ENCODE data around the gene KRT5. TPM values are rescaled to one million over a fixed set of nuclear protein-coding genes. Genes with fewer than 3 reads are reported as not detected.

KRT5 gene
- not detected for polyA plus RNA-seq (2012; ENCODE audit: insufficient read depth, insufficient read length)

DNA sequence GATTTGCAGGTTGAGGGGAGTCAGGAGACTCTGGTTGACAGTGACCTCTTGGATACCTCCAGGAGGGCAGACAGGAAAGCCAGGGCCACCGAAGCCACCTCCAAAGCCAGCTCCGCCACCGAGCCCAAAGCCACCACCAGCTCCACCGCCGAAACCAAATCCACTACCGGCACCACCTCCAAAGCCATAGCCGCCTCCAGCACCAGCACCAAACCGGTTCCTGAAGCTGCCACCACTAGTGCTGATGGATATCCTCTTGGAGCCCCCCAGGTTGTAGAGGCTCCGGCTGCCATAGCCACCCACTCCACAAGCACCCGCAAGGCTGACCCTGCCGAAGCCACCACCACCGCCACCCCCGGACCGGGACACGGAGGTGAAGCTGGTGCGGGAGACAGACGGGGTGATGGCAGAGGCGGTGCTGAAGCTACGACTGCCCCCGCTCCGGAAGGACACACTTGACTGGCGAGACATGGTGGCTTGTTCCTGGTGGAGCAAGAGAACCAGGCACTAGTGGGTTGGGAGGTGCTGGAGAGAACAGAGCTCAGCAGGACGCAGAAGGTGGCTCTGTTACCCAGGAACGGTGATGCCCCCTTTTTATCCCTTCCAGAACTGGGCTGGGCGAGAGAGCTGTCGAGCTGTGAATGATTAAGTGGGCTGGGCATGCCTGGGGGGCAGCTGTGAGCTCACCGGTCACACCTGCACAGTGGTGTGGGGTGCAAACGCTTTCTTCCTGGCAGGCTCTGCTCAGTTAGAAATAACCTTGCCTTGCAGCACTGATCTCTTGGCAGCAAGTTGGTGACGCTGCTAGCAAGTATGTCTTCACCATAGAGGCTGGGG is at the start of gene KRT5:
TSS of gene KRT5 (minus strand) at position 569 of the 837 bp plus-strand sequence. CDS start at position 471, 98 bp downstream.
- H3K4me3 ChIP-seq (ENCODE audit: low read length), result no peak within 1 kb of the TSS
- no peak for DNase-seq (ENCODE audit: low read depth, low spot score)

DNA sequence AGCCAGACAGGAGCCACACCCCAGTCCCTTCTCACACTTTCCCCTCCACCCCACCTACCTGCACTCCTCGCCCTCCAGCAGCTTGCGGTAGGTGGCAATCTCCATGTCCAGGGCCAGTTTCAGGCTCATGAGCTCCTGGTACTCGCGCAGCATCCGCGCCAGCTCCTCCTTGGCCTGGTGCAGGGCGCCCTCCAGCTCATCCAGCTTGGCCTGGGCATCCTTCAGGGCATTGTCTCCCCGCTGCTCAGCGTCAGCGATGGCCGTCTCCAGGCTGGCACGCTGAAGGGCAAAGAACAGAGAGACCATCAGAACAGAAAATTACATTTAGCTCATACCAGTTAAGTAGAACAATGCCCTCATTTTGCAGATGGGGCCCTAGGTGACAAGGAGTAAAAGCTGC is 47.9 kb upstream of the KRT5 start:
- DNase-seq (ENCODE audit: low read depth, low spot score), result no peak
- H3K4me3 ChIP-seq (ENCODE audit: low read length), result no peak overlapping the region

DNA sequence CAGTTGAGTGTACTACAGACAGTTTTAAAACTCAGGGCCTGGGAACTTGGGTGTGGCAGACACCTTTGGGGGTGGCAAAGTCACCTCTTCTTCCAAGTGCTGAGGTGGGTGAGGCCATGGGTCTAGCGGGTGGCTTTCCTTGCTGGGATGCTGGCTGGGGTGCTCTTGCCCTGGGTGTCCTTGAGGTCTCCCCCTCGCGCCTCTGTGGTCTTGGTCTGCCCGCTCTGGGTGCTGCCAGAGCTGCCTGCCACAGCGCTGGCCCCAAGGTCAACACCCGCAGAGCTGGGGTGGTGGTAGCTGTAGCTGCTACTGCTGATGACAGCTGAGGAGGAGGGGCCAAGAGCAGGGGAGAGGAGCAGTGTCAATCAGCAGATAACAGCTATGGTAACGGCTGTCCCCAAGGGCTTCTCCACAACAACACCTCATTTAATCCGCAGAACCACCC is 46.7 kb upstream of the KRT5 start:
- no peak for DNase-seq (ENCODE audit: low read depth, low spot score)
- H3K4me3 ChIP-seq (ENCODE audit: low read length), result no peak overlapping the region

DNA sequence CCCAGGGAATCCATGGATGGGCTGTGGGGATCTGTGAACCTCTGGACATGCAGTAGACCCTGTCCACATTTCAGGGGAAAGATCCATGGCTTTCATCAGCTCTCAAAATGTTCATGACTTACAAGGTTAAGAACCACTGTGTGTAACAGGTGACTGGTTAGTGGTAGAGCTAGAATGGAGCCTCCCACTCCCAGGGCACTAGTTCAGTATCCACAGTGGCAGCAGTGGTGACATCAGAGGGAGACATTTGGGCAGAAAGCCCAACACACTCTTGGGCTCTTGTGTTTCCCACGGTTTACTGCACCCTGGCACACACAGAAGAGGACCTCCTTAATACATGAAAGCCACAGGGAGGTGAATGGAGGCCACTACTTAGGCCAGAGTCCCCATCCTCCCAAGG is 44.4 kb upstream of the KRT5 start:
- DNase-seq (ENCODE audit: low read depth, low spot score), result no peak
- no peak overlapping the region for H3K4me3 ChIP-seq (ENCODE audit: low read length)

DNA sequence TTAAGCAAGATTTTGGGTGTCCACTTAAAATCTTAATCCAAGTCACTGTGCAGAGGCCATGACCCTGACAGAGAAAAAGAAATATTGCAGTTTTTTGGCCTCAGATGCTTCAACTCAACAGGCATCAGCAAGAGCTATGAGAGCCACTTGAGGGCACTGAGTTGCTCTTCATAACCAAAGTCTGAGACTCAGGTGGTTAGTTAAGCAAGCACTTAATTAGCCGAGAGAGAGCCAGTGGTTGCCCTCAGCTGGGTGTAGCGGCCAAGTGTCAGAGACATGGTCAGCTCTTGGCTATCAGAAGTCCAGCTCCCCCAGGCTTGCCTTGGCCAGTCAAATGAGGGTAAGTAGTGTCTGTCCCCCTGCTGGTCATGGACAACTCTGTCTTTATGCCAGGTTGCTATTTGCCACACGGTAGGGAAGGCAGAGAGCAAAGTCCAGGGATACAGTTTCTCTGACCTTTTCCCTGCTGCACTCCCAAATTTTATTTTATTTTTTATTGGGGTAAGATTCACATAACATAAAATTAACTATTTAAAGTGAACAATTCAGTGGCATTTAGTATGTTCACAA is 41.8 kb upstream of the KRT5 start:
- H3K4me3 ChIP-seq (ENCODE audit: low read length), result no peak overlapping the region

DNA sequence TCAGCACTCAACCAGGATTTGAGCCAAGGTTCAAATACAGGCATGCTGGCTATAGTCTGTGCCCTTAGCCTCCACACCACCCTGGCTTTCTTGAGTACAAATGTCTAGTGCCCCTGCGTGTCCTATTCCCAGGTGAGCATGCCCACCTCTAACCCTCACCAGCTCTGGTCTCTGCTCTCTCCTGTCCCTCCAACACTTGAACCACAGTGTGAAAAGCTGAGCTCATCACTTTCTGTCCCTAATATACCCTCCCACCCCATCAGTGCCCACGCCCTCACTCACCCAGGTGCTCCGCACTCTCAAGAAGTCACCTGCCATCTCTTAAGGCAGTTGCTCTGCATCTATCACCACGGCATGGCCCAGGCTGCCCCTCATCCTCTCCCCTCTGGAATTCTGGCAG is 39.8 kb upstream of the KRT5 start:
- DNase-seq (ENCODE audit: low read depth, low spot score), result no peak
- no peak overlapping the region for H3K4me3 ChIP-seq (ENCODE audit: low read length)

More for the DNA sequence above, 41.8 kb upstream of the KRT5 start:
- DNase-seq (ENCODE audit: low read depth, low spot score), result no peak

DNA sequence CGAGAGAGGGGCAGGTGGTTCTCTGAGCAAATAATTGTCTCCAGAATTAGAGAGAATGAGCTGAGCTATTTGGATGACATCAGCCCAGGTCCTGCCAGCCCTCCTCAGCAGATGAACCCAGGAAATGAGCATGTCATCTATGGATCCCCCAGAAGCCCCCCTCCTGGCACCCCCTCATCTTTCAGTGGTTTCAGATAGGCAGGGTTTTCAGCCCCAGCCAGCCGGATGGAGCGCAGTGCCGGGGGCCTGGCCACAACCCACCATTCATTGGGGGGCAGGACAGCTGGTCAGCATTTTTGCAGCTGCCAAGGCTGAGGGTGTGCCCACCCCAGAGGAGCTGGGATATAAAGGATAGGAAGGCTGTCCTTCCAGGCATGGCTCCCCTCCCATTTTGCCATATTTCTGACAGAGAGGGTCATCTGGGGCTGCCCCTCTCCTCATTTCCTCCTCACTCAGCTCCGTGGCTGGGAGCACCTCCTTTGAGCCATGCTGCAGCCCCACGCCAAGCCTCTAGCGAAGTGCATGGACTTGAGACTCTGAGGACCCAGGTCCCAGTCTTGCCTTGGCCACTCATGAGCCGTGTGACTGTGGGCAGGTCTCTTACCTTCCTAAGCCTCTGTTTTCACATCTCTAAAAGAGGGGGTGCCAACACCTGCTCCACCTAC is 38.7 kb upstream of the KRT5 start:
- DNase-seq (ENCODE audit: low read depth, low spot score), result no peak
- H3K4me3 ChIP-seq (ENCODE audit: low read length), result no peak overlapping the region

DNA sequence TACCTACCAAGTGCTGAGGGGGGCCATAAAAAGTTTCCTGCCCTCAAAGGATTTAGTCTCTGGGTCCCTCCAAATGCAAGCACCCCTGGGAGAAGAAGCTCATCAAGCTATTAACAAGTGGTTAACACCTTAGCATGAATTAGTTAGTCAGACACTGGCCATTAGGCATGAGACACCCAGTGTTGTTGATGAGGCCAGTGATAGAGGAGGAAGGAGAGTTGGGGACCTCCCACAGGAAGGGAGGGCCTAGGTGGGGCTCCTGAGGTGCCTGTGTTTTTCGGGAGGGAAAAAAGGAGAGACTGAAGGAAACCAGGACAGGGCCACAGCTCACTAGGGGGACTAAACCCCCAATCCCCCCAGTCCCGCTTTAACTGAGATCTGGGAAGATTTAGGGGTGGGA is 37.3 kb upstream of the KRT5 start:
- DNase-seq (ENCODE audit: low read depth, low spot score), result no peak
- H3K4me3 ChIP-seq (ENCODE audit: low read length), result no peak overlapping the region

DNA sequence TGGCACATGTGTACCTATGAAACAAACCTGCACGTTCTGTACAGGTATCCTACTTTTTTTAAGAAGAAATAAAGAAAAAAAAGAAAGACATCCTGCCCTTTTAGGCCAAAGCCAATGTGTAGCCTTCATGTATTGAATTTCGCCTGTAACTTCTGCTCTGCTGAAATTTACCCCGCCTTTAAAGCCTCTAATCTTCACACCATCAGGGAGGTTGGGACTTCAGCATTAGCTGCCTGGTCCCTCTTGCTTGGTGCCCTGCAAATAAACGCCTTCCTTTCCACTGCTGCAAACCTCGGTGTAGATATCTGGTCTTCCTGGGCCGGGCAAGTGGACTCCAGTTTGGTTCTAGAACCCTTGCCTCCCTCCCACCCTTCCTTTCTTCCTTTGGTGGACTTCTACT is 35.4 kb upstream of the KRT5 start:
- no peak for DNase-seq (ENCODE audit: low read depth, low spot score)
- no peak overlapping the region for H3K4me3 ChIP-seq (ENCODE audit: low read length)

DNA sequence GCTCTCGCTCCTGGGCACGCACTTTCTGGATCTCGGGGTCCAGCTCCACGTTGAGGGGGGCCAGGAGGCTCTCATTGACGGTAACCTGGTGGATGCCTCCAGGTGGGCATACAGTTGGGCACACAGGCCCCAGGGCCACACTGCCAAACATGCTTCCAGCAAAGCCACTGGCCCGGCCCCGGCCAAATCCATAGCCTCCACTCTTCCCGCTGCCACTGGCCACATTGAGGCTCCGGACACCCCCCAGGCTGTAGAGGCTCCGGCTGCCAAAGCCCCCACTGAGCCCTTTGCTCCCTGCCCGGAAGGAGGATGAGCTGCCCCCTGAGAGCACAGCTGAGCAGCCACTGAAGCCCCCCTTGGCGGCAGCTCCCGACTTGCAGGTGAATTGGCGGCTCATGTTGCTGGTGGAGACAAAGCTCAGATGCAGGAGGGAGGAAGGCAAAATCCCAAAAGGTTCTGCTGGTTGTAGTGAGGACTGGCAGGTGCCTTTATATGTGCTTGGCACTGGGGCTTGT is 32.5 kb upstream of the KRT5 start, which contains the start of gene KRT71:
TSS of gene KRT71 (minus strand) at position 465 of the 515 bp plus-strand sequence. CDS start at position 397, 68 bp downstream.
- H3K4me3 ChIP-seq (ENCODE audit: low read length), result no peak within 1 kb of the TSS
- DNase-seq (ENCODE audit: low read depth, low spot score), result no peak

DNA sequence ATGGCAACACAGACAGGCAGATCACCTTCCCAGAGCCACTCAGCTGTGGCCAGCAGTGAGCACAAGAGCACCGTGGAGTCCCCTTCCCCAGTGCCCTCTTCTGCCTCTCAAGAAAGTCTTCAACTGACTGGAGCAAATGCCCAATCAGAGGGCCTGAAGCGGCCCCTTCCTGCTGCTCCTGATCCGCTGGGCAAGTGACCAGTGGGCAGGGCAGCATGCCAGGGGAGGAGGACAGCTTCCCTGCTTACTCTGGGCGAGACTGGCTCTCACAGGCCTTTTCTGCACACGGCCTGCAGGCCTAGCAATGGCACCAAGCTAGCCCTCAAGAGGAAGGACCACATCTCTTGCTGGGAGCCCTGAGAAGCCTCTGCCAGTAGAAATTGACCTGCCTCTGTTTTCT is 31.9 kb upstream of the KRT5 start:
- no peak overlapping the region for H3K4me3 ChIP-seq (ENCODE audit: low read length)
- DNase-seq (ENCODE audit: low read depth, low spot score), result no peak

DNA sequence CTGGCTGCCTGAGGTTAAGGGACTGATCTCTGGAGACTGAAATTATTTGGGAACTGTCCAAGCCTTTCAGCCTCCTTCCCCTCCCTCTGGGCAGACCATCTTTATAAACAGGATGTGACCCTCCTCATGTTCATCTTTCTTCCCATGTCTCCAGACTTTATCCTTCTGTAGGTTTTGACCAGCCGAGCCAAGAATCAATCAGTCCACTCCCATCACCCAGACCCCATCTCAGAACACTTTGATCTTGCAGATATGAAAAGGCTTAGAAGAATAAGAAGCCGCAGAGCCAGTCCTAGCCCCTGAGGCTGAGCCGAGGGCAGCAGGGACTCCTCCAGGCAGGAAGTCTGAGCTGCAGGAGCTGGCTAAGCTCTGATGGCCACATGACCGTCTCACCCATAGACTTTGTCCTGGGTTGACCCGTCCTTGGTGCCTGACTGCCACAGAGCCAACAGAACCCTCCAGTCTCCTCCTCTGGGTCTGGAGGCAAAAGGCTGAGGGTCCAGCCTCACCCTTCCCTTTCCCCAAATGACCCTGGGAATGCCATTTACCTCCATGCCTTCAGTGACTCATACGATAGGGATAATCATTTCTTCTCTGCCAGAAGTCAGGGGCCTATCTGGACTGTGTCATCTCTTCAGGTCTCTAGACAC is 31.1 kb upstream of the KRT5 start:
- no peak overlapping the region for H3K4me3 ChIP-seq (ENCODE audit: low read length)
- no peak for DNase-seq (ENCODE audit: low read depth, low spot score)

DNA sequence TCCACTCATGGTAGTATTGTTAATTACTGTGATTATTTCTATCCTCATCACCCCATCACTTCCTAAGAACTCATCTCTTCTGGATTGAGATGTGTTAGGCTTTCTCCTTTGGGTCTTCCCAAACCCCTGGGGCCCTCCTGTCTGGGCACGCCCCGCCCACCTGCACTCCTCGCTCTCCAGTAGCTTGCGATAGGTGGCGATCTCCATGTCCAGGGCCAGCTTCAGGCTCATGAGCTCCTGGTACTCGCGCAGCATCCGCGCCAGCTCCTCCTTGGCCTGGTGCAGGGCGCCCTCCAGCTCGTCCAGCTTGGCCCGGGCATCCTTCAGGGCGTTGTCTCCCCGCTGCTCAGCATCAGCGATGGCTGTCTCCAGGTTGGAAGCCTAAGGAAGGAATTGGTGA is 25.9 kb upstream of the KRT5 start:
- H3K4me3 ChIP-seq (ENCODE audit: low read length), result no peak overlapping the region
- DNase-seq (ENCODE audit: low read depth, low spot score), result no peak

DNA sequence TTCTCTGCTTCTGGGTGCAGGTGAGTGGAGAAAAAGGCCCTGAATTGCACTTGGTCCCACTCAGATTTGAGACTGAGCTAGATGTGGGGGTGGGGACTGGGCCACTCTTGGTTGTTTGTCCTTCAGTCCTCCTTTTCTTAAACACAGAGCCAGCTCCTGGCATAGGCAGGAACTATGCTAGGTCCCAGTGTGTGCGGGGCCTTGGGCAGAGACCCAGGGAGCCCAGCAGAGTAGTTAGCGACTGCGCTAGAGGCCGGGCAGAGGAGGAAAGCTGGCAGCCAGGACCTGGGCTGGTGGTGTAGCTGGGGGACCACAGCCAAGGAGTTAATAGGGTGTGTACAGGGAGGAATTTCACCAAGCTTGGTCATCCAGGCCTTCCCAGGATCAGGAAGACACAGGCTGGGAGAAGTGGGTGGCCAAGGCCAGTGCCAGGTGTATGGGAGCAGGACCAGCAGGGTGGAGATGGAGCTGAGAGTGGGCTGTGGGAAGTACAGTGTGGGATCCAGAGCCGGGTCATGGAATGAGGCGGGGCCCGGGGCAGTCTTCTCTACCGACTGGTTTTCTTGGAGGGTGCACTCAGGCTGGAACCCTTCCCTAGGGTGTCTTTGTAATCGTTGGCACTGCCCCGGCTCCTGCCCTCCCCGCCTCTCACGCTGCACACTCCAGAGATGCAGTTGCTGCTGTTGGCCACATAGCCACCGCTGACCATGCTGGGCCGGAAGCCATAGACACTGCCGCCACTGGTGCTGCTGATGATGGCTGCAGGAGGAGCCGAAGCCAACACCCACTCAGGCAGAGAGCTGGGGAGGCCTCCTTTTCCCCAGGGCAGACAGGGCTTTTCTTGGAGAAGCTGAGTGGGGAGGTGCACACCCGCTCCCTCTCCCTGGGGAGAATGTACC is 24.0 kb upstream of the KRT5 start:
- DNase-seq (ENCODE audit: low read depth, low spot score), result no peak
- H3K4me3 ChIP-seq (ENCODE audit: low read length), result no peak overlapping the region

DNA sequence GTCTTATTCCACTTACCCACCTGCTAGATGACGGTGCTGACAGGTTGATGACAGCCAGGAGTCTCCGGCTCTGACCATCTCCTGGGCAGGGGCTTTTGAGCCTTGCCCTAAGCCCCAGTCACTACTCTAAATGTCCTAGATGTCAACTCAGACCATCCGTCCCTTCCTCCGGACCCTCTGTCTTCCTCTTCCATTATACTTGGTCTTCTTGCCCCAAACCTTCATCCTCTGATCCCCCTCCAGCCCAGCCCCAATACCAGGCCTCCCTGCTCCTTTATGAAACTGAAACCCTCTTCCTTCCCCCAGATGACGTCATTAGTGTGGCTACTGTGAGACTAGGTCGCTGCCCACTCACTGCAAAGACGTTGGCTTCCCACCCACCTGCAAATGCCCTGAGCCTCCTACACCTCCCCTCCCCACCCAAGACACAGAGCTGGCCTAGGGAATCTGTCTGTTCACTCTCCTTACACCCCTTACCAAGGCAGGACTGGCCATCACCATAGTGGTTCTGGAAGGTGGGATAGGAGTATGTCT is 22.7 kb upstream of the KRT5 start:
- DNase-seq (ENCODE audit: low read depth, low spot score), result no peak
- no peak overlapping the region for H3K4me3 ChIP-seq (ENCODE audit: low read length)

DNA sequence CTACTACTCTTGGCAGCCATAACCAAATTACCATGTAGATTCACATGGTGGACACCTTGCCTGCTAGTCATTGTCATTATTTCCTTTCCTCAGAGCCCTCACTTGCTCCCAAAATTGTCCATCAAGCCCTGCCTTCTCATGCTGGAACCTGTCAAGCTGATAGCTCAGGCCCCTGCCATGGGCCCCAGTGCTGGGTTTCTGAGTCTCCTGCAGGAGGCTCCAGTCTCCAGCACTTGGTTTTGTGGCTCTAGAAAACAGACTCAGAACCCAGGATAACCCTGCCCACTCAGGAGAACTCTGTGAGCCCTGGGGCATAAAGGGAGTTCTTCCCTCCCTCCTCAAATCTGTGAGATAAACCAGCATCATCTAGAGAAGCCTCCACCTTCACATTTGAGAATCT is 22.0 kb upstream of the KRT5 start:
- H3K4me3 ChIP-seq (ENCODE audit: low read length), result no peak overlapping the region
- no peak for DNase-seq (ENCODE audit: low read depth, low spot score)

DNA sequence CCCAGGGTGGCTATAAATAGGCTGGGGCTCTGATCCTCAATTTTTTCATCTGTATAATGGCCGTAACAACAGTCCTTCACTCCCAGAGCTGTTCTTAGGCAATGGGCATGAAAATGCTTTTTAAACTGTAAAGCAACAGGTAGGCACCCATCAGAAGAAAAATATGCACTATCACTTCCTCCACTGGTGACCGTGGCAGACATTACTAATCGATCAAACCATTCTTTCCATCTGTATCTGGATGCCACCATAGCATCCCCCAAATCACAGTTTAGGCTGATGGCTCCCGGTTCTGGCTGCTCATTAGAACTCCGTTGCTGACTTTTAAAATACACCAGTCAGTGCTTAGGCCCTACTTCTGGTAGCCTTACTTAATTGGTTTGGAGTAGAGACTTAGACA is 21.5 kb upstream of the KRT5 start:
- no peak overlapping the region for H3K4me3 ChIP-seq (ENCODE audit: low read length)
- DNase-seq (ENCODE audit: low read depth, low spot score), result no peak

DNA sequence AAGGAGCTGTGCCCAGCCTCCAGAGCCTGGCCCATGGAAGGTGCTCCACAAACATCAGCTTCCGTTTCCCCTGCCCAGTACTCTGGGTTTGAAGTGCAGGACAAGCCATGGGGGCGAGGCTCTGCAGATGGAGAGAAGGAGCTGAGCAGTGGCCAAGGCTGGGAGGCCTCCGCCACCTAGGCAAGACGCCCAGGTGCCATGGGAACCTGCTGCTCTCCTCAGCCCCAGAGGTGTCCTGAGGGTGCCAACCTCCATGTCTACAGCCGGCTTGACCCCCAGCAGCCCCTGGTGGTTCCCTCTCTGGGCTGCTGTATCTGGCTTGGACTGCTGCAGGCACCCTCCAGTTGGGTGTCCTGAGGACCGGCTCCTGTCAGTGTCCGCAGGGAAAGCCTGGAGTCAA is 20.3 kb upstream of the KRT5 start:
- no peak overlapping the region for H3K4me3 ChIP-seq (ENCODE audit: low read length)
- DNase-seq (ENCODE audit: low read depth, low spot score), result no peak
